ENCODE results near the gene CLPTM1.

CLPTM1 gene

GRCh38 chr19:44954649-44955504 lies at the start of gene CLPTM1:
CLPTM1 (plus strand) TSS chr19:44955380; CDS start chr19:44955396, 16 bp downstream.
- no peaks in the 10 kb centered on the region for H3K9me2 ChIP-seq (ENCODE audit: low read depth, low read length)
- peaks cover 46% of the 10 kb centered on the region for H3K79me2 ChIP-seq (ENCODE audit: insufficient read depth, low read length)
- no peaks in the 10 kb centered on the region for H3F3A ChIP-seq (ENCODE audit: insufficient read depth, low read length)
- no peaks in the 10 kb centered on the region for H4K20me1 ChIP-seq (ENCODE audit: insufficient read depth, low read length)
- no peaks in the 10 kb centered on the region for H3K27me3 ChIP-seq (ENCODE audit: insufficient read depth, low read length)
- peak within 1 kb of the TSS; percentile 97 for H3K4me2 ChIP-seq (ENCODE audit: low read length)
- H2AFZ ChIP-seq (ENCODE audit: low read length), result no peak within 1 kb of the TSS
- peak within 1 kb of the TSS; percentile 77 for H3K4me3 ChIP-seq (ENCODE audit: low read depth, low read length, poor library complexity, severe bottlenecking)
- H3K36me3 ChIP-seq (ENCODE audit: insufficient read depth, low read length), result peaks cover 3% of the 10 kb centered on the region; the same call in 1 of the 2 replicates
- H3K4me1 ChIP-seq (ENCODE audit: insufficient read depth, low read length, severe bottlenecking), result peaks cover 45% of the 10 kb centered on the region
- H3K27ac ChIP-seq (ENCODE audit: low read depth, low read length, poor library complexity, severe bottlenecking), result peak within 1 kb of the TSS; percentile 84
- peak within 1 kb of the TSS; percentile 93 for H3K9ac ChIP-seq (ENCODE audit: low read length)
- H3K9me3 ChIP-seq (ENCODE audit: low read length), result no peaks in the 10 kb centered on the region
- TF ChIP-seq EZH2 (IDR thresholded peaks at IDR 0.05; ENCODE audit: borderline replicate concordance, low read length), result no peak
- TF ChIP-seq, protein P1, sequence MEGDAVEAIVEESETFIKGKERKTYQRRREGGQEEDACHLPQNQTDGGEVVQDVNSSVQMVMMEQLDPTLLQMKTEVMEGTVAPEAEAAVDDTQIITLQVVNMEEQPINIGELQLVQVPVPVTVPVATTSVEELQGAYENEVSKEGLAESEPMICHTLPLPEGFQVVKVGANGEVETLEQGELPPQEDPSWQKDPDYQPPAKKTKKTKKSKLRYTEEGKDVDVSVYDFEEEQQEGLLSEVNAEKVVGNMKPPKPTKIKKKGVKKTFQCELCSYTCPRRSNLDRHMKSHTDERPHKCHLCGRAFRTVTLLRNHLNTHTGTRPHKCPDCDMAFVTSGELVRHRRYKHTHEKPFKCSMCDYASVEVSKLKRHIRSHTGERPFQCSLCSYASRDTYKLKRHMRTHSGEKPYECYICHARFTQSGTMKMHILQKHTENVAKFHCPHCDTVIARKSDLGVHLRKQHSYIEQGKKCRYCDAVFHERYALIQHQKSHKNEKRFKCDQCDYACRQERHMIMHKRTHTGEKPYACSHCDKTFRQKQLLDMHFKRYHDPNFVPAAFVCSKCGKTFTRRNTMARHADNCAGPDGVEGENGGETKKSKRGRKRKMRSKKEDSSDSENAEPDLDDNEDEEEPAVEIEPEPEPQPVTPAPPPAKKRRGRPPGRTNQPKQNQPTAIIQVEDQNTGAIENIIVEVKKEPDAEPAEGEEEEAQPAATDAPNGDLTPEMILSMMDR (IDR thresholded peaks at IDR 0.05; ENCODE audit: low read length), result no peak

- no peaks in the 10 kb centered on the region for H3K9me2 ChIP-seq (ENCODE audit: low read depth, low read length)
- no peak for TF ChIP-seq EZH2 (IDR thresholded peaks at IDR 0.05; ENCODE audit: borderline replicate concordance, low read length)
- TF ChIP-seq, protein P1 (IDR thresholded peaks at IDR 0.05; ENCODE audit: low read length), result no peak
- no peaks in the 10 kb centered on the region for H3K27me3 ChIP-seq (ENCODE audit: insufficient read depth, low read length)
- H4K20me1 ChIP-seq (ENCODE audit: insufficient read depth, low read length), result no peaks in the 10 kb centered on the region
- no peak within 1 kb of the TSS for H3K4me3 ChIP-seq (ENCODE audit: low read depth, low read length, poor library complexity, severe bottlenecking)
- H3K4me1 ChIP-seq (ENCODE audit: insufficient read depth, low read length, severe bottlenecking), result peaks cover 4% of the 10 kb centered on the region
- no peak within 1 kb of the TSS for H3K27ac ChIP-seq (ENCODE audit: low read depth, low read length, poor library complexity, severe bottlenecking)
- no peaks in the 10 kb centered on the region for H3K9me3 ChIP-seq (ENCODE audit: low read length)
- peaks cover 28% of the 10 kb centered on the region for H3K36me3 ChIP-seq (ENCODE audit: insufficient read depth, low read length)
- H3K4me2 ChIP-seq (ENCODE audit: low read length), result no peak within 1 kb of the TSS
- H3F3A ChIP-seq (ENCODE audit: insufficient read depth, low read length), result no peaks in the 10 kb centered on the region
- H2AFZ ChIP-seq (ENCODE audit: low read length), result no peak within 1 kb of the TSS
- no peak within 1 kb of the TSS for H3K9ac ChIP-seq (ENCODE audit: low read length)
- no peaks in the 10 kb centered on the region for H3K79me2 ChIP-seq (ENCODE audit: insufficient read depth, low read length)
Measured at GRCh38 chr19:44905437-44906160, 49.6 kb upstream of the CLPTM1 start, which contains the start of gene APOE. APOE (plus strand) TSS chr19:44905796; CDS start chr19:44906625, 829 bp downstream.

GRCh38 chr19:44907613-44908012 lies 47.6 kb upstream of the CLPTM1 start:
- Histone ChIP-seq H2AFZ (ENCODE audit: low read length) (no peak overlapping the region), H3K79me2 (ENCODE audit: insufficient read depth, low read length) (no peaks in the 10 kb centered on the region), H3K27me3 (ENCODE audit: insufficient read depth, low read length) (no peaks in the 10 kb centered on the region), H3K4me2 (ENCODE audit: low read length) (no peak overlapping the region), H3K36me3 (ENCODE audit: insufficient read depth, low read length) (peaks cover 13% of the 10 kb centered on the region), H3K4me1 (ENCODE audit: insufficient read depth, low read length, severe bottlenecking) (peaks cover 4% of the 10 kb centered on the region), H4K20me1 (ENCODE audit: insufficient read depth, low read length) (no peaks in the 10 kb centered on the region), H3K27ac (ENCODE audit: low read depth, low read length, poor library complexity, severe bottlenecking) (no peak overlapping the region), H3K4me3 (ENCODE audit: low read depth, low read length, poor library complexity, severe bottlenecking) (no peak overlapping the region), H3K9ac (ENCODE audit: low read length) (no peak overlapping the region), H3K9me3 (ENCODE audit: low read length) (no peaks in the 10 kb centered on the region), H3F3A (ENCODE audit: insufficient read depth, low read length) (no peaks in the 10 kb centered on the region), H3K9me2 (ENCODE audit: low read depth, low read length) (no peaks in the 10 kb centered on the region)
- TF ChIP-seq EZH2 (IDR thresholded peaks at IDR 0.05; ENCODE audit: borderline replicate concordance, low read length), result no peak
- TF ChIP-seq, protein P1 (IDR thresholded peaks at IDR 0.05; ENCODE audit: low read length), result no peak

Measured in OCI-LY1 (cell line).